Stimulated activated CD8-positive, alpha-beta memory T cell treated with anti-CD3 and anti-CD28 coated beads, Interleukin-7, amount 100 ng/mL, for 4 hours (primary cell): ENCODE data around the gene SLC30A4.
"Not testable (repeated sequence)": the region's sequence is repeated elsewhere in the genome, so short reads cannot be mapped to it uniquely, and the experiment has no call there.

Experiments used
- DNase-seq, 2 donors: peaks; one replicate each; pipeline ENCODE4 v3.0.0-alpha.2; 2020; ENCODE audit warnings: low read depth in 2 of 2

SLC30A4 gene, protein sequence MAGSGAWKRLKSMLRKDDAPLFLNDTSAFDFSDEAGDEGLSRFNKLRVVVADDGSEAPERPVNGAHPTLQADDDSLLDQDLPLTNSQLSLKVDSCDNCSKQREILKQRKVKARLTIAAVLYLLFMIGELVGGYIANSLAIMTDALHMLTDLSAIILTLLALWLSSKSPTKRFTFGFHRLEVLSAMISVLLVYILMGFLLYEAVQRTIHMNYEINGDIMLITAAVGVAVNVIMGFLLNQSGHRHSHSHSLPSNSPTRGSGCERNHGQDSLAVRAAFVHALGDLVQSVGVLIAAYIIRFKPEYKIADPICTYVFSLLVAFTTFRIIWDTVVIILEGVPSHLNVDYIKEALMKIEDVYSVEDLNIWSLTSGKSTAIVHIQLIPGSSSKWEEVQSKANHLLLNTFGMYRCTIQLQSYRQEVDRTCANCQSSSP

DNA sequence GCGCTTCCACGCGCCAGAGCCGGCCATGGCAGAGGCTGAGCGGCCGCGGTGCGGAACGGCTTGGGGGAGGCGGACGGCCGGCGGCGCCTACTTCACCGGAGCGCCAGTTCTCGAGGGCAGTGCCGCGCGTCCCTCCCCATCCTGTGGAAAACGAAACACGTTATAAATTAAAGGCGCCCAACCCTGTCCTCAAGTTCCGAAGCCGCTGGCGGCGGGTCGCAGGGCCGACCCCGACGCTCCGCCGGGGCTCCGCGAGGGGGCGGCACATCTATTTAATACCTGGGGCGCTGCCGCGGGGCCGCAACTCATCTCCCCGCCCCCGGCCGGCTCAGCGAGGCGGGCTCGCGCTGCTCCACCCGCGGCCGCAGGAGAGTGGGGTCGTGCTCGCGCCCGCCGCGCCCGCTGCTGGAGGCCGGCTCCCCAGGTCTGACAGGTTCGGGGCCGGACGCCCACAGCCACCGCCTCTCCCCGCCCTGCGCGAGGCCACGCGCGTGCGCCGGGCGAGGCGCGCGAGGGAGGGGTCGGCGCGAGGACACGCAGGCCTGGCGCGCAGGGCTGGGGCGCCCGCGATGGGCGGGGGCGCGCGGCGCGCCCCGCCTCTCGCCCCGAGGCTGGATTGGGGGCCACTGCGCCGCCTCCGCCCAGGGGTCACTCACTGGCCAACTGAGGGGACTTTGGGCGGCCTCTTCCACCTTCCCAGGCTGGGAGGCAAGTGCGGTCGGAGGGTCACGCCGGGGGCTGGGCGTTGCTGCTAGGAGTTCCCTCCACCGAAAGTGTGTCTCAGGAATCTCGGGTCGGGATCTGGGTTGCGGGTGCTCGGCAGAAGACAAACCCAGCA lies at the start of gene SLC30A4:
Gene SLC30A4, minus strand, starts transcription at position 428 of the 838 bp plus-strand sequence. Its CDS starts 401 bp downstream, at position 27.
- peak; percentile 24 to 74 for DNase-seq

GRCh38 chr15:45555934-45556608 lies 33.5 kb upstream of the SLC30A4 start:
- no peak for DNase-seq

DNA sequence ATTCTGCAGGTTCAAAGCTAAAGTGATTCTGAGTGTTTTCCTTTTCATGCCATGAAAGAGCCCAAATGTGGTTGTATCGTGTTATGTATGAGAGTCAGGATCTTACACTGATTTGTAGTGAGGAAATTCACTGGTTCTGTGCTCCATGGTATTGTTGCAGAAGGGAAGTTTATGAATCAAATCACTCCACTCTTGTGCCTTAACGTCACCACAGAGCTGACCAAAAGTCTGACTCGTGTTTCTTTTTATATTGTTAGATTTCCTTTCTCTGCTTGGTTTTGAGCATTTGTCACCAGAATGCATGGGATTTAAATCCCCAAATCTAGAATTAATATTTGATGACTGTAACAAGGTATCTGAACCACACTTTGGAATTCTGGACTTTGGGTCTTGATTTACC lies 29.1 kb upstream of the SLC30A4 start:
- no peak for DNase-seq

- DNase-seq: no peak
These were observed 27.9 kb upstream of the SLC30A4 start for GRCh38 chr15:45550436-45550835.

DNA sequence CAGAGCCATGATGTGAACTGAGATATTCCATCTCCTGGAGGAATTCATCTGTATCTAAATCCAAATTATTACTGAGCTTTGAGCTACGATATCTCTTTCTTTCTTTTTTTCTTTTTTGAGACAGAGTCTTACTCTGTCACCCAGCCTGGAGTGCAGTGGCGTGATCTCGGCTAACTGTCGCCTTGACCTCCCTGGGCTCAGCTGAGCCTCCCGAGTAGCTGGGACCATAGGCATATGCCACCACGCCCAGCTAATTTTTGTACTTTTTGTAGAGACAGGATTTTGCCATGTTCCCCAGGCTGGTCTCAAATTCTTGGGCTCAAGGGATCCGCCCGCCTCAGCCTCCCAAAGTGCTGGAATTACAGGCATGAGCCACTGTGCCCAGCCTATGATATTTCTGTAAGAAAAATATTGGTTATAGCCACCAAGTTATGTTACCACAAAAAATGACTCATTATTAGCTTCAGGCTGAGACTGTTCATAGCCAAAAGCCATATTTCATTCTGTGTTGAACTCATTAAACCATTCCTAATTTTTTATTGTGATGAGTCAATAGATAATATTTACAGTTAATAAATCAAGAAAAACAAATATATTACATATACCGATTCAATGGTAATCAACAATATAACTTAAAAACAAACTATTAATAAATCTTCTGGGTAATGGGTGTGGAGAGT lies 27.1 kb upstream of the SLC30A4 start:
- no peak for DNase-seq

GRCh38 chr15:45548753-45549520 lies 26.4 kb upstream of the SLC30A4 start:
- DNase-seq: no peak

- DNase-seq: no peak
These were observed 24.2 kb upstream of the SLC30A4 start for GRCh38 chr15:45546789-45547188.

GRCh38 chr15:45544266-45545023 lies 21.9 kb upstream of the SLC30A4 start:
- no peak for DNase-seq

GRCh38 chr15:45543051-45543450 lies 20.5 kb upstream of the SLC30A4 start:
- DNase-seq: no peak

DNA sequence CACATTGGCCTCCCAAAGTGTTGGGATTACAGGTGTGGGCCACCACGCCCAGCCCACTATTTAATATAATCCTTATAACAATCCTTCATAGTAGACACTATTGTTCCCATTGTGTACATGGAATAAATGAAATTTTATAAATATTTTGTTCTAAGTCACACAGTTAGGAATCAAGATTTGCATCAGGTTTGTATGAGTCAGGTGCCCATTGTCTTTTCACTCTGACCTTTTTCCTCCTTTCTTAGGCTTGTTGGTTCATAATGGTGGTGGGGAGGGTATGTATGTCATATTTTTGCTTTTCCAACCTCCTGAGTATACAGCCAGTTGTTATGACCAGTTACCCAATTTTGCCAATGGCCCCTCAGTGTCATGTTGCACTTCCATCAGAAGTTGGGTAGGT lies 18.0 kb upstream of the SLC30A4 start:
- DNase-seq: no peak

DNA sequence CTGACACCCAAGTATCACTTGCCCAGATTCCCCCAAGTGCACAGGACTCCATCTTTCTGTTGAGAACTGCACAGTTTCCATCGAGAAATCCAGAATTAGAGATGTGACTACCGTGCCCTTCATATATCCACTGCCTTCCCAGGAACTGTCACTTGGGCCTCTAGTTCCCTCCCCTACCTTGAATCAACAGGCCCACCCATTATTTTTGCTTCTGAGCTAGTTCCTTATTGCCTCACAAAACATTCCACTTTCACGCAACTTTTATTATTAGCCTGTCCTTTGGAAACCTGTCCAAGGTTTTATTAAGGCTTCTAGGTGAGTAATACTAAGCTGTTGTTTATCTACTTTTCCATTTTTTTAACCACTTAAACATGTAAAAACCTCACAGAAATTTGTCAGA lies 17.1 kb upstream of the SLC30A4 start:
- DNase-seq: no peak

- DNase-seq: no peak
These were observed 14.4 kb upstream of the SLC30A4 start for GRCh38 chr15:45536934-45537333.

- DNase-seq: no peak
These were observed 13.0 kb upstream of the SLC30A4 start for GRCh38 chr15:45535486-45536042.

- no peak for DNase-seq
These were observed 12.3 kb upstream of the SLC30A4 start for GRCh38 chr15:45534821-45535220.

DNA sequence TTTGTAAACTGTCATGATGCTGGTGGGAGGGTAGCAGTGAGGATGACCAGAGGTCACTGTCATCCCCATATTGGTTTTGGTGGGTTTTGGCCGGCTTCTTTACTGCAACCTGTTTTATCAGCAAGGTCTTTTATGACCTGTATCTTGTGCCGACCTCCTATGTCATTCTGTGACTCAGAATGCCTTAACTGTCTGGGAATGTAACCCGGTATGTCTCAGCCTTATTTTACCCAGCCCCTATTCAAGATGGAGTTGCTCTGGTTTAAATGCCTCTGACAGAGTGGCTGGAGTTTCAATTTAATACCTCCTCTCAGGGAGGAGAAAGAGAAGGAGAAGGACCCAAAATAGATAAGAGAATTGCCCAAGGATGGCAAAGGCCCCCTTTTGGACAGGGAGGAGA lies 10.3 kb upstream of the SLC30A4 start:
- DNase-seq: not testable (repeated sequence)

DNA sequence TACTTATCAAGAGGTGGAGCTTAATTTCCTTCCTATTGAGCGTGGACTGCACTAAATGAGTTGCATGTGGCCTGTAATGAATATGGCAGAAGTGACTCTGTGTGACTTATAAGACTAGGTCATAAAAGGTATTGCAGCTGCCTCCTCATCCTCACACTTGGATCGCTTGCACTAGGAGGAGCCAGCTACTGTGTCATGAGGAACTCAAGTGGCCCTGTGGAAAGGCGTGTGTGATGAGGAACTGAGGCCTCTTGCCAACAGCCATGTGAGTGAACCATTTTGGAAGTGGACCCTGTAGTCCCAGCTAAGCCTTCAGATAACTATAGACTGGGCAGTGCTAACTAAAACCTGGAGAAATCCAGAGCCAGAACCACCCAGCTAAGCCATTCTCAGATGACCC lies 7.1 kb upstream of the SLC30A4 start:
- DNase-seq: no peak

DNA sequence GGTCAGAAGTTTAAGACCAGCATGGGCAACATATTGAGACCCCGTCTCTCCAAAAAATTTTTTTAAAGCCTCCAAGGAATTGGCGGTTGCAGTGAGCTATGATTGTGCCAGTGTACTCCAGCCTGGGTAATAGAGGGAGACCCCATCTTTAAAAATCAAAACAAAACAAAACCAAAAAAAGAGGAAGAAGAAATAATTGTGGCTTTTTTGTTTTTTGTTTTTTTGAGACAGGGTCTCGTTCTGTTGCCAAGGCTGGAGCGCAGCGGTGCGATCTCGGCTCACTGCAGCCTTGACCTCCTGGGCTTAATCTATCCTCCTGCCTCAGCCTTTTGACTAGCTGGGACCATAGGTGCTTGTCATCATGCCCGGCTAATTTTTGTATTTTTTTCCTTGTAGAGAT lies 4.5 kb upstream of the SLC30A4 start:
- DNase-seq: no peak

GRCh38 chr15:45523166-45523460 lies 558 bp upstream of the SLC30A4 start:
- DNase-seq: no peak

- DNase-seq: no peak
These were observed 793 bp downstream of the SLC30A4 start for GRCh38 chr15:45521596-45522327.
